GM12873 (cell line): ENCODE measurements around the gene KEAP1.

ENCODE experiments used
- TF ChIP-seq, protein P1 (sequence below): IDR thresholded peaks from 2 replicates; pipeline ENCODE4 v1.5.1; 2012; ENCODE audit warnings: low read depth, mild to moderate bottlenecking, moderate library complexity, low read length, control low read depth; ENCODE audit not compliant: insufficient read depth; ENCODE audit errors: missing control alignments

Gene KEAP1

DNA sequence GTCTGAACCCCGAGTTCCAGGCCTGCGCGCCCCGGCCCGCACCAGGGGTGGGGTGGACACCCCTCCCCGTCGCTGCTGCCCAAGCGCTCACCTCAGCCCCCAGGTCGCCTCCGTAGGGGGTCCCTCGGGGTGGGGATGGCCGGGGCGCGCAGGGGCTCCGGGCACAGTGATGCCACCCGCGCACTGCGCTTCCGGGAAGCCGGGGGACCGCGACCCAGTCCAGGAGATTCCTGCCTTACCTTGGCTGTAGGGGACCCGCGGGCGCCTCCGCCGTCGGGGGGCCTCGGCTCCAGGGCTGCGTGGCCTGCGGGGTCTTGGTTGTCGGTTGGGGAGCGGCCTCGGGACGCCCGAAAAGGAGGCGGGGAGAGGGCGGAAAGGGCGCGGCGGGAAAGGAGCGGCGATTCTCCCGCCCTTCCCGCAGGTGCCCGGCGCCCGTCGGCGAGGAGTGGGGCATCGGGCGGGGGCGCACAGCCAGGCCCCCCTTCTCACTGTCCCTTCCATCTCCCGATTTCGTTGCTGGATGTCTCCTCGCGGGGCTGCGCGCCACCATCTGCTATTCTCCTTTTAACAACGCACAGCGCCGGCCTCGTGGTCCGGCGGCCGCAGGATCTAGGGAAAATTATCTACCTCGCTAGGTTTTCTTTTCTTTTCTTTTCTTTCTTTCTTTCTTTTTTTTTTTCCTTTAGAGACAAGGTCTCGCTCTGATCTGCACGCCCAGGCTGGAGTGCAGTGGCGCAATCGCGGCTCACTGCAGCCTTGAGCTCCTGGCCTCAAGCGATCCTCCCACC is at the start of gene KEAP1:
KEAP1 (minus strand) TSS at position 355 of the 788 bp plus-strand sequence. CDS start 3,323 bp downstream, outside the sequence.
- TF ChIP-seq, protein P1, sequence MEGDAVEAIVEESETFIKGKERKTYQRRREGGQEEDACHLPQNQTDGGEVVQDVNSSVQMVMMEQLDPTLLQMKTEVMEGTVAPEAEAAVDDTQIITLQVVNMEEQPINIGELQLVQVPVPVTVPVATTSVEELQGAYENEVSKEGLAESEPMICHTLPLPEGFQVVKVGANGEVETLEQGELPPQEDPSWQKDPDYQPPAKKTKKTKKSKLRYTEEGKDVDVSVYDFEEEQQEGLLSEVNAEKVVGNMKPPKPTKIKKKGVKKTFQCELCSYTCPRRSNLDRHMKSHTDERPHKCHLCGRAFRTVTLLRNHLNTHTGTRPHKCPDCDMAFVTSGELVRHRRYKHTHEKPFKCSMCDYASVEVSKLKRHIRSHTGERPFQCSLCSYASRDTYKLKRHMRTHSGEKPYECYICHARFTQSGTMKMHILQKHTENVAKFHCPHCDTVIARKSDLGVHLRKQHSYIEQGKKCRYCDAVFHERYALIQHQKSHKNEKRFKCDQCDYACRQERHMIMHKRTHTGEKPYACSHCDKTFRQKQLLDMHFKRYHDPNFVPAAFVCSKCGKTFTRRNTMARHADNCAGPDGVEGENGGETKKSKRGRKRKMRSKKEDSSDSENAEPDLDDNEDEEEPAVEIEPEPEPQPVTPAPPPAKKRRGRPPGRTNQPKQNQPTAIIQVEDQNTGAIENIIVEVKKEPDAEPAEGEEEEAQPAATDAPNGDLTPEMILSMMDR, result no peak

DNA sequence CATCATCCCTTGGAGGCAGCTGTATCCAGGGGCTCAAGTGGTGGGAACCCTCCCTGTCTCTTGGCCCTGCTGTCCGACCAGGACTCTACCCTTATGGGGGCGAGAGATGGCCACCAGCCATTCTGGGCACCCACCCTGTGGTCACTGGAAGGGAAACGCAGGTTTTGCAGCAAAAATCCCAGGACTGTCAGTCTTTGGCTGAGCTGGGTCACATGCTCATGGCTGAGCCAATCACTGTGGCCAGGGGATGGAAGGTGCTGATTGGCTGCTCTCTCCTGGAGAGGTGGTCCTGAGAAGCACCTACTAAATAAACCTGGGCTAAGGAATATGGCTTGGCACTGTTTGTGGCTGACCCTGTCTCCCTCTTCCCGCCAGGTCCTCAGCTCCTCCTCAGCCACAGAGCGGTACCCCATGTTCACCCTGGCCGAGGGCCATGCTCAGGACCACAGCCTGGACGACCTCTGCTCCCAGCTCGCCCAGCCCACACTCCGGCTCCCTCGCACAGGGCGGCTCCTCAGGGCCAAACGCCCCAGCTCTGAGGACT is 49.4 kb upstream of the KEAP1 start:
- TF ChIP-seq, protein P1, result no peak

DNA sequence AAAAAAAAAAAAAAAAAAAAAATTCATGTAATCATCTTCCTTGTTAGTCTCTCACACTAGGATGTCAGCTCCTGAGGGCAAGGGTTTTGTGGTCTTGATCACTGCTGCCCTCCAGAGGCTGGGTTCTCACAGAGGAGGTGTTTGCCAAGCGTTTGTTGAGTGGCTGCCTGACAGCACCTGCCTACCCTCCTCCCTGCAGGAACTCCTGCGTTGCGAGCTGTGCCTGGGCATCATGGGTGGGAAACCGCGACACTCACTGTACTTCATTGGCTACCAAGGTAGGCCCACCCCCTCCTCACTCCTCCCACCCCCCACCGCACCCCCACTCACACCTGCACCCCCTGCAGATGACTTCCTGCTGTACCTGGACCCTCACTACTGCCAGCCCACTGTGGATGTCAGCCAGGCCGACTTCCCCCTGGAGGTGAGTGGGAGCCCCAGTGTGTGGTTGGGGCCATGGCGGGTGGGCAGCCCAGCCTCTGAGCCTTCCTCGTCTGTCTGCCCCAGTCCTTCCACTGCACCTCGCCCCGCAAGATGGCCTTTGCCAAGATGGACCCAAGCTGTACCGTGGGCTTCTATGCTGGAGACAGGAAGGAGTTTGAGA is 48.6 kb upstream of the KEAP1 start:
- TF ChIP-seq, protein P1, result peak; percentile 28

DNA sequence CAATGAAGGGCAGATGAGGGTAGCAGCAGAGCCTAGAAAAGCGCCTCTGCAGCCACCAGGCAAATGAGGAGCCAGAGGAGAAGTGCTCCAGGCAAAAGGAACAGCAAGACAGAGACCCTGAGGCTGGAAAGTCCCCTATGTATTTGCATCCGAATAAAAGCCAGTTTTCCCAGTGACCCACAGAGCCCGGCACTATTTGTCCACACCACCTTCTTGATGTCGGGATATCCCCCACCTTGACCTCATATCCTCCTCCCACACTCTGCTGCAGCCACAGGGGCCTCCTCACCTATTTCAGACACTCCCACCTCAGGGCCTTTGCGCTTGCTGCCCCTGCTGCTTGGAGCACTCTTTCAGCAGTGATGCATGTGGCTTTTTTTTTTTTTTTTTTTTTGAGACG is 47.2 kb upstream of the KEAP1 start:
- TF ChIP-seq, protein P1, result no peak

DNA sequence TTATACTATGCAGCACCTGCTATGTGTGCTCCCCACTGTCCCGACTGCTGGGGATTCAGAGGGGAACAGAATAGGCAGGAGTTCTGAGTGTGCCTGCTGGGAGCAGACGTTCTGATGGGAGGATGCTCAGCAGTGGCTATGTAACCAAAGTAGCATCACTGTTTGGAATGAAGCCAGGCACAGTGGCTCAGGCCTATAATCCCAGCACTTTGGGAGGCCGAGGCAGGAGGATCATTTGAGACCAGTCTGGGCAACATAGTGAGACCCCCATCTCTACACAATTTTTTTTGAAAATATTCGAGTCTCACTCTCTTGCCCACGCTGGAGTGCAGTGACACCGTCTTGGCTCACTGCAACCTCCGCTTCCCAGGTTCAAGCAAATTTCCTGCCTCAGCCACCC is 46.6 kb upstream of the KEAP1 start:
- TF ChIP-seq, protein P1, result no peak

DNA sequence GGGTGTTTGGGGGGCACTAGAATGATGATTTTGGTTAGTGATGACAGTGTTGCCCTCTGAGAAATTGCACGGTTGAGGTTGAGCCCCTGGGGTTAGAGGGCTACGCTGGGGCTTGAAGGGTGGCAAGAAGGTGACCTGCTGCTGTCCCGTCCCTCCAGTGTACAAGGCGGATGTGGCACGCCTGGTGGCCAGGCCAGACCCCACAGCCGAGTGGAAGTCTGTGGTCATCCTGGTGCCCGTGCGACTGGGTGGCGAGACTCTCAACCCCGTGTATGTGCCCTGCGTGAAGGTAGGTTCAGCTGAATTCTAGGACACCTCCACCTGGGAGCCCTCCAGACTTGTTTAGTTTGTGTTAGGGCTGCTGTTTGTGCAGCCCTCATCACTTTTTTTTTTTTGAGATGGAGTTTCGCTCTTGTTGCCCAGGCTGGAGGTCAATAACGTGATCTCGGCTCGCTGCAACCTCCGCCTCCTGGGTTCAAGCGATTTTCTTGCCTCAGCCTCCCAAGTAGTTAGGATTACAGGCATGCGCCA is 45.7 kb upstream of the KEAP1 start:
- TF ChIP-seq, protein P1, result no peak

DNA sequence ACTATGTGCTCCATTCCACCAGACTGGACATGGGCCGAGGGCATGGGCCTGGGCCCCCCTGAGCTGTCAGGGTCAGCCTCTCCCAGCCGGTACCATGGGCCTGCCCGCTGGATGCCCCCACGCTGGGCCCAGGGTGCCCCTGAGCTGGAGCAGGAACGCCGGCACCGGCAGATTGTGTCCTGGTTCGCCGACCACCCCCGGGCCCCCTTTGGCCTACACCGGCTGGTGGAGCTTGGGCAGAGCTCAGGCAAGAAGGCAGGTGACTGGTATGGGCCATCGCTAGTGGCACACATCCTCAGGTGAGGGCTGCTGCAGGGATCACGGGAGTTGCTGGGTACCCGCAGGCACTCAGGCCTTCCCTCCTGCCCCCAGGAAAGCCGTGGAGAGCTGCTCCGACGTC is 43.7 kb upstream of the KEAP1 start:
- TF ChIP-seq, protein P1, result no peak
